Stimulated activated CD4-positive, alpha-beta T cell treated with anti-CD3 and anti-CD28 coated beads, Interleukin-12 subunit alpha, Interleukin-12 subunit beta, amount 100 ng/mL, for 4 hours (primary cell): Measurements from ENCODE around the gene ZNF471.

Source experiments
- DNase-seq: peaks from one replicate; pipeline ENCODE4 v3.0.0-alpha.2; 2020

ZNF471 gene

DNA sequence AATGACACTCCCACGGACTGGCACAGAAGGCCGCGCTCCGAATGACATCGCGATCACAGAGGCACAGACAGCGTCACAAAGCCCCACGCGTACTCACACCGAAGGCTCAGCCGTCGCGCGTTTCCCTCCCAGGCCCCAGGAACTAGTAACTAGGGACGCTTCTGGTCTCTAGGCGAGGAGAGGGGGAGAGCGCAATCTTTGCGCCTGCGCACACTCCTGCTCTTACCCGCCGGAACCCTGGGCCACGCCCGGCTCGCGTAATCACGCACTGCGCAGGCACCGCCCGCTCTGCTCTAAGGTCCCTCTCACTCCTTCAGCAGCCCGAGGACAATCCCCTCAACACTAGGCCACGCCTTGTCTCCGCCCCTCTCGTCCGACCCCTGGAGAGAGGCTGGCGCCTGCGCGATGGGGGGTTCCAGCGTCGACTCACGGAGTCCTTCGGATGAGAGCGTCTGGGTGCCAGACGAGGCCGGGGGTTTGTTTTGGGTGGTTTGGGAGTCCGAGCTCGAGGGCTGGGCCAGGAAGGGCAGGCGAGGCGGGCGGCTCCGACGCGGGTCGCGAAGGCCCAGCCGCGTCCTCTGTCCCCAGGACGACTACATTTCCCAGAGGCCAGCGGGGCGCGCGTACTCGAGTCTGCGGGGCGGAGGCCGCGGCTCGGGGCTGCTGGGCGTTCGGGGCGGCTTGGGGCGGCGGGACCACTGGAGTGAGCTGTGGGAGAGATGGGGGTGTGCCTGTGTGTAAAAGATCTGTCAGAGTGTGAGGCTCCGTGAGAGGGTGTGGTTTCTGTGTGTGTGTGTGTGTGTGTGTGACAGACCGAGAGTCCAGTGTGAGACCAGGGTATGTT lies at the start of gene ZNF471:
Gene ZNF471 (plus strand): TSS at position 410 of the 844 bp plus-strand sequence. CDS start 3,717 bp downstream, outside the sequence.
- peak; percentile 73 for DNase-seq

DNA sequence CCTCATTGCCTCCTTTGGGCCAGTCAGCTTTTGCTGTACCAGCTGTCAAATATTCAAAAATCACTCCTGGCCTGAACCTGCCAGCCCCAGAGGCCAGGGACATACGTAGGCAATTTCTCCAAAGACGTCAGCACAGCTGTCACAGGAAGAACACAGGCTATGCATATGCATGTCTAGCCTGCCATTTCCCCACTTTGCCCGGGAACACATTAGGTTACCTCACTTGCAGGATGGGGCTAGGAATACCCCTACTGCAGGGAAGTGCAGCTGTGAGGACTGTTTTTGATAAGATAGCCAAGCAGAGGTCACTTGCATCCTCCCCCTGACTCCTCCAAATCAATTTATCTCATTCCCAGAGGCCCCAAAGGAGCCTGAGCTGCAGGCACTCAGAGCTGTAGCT lies 33.3 kb upstream of the ZNF471 start:
- DNase-seq, result no peak

DNA sequence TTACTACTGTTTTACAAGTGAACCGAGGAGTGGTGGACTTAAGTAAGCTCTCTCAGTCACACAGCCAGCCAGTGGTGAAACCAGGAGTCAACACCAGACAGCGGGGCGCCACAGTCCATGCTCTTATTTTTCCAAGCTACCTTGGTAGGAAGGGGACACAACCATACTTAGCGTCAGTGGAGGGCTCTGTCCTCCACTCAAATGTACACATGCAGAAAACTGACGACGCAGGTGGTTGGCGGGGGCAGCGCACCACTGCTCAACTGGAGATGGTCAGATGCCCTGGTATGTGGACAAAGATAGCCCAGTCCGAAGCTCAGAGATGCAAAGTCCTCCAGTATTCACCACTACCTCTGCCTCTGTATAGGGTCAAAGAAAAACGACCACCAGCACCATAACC lies 31.6 kb upstream of the ZNF471 start:
- DNase-seq, result no peak

DNA sequence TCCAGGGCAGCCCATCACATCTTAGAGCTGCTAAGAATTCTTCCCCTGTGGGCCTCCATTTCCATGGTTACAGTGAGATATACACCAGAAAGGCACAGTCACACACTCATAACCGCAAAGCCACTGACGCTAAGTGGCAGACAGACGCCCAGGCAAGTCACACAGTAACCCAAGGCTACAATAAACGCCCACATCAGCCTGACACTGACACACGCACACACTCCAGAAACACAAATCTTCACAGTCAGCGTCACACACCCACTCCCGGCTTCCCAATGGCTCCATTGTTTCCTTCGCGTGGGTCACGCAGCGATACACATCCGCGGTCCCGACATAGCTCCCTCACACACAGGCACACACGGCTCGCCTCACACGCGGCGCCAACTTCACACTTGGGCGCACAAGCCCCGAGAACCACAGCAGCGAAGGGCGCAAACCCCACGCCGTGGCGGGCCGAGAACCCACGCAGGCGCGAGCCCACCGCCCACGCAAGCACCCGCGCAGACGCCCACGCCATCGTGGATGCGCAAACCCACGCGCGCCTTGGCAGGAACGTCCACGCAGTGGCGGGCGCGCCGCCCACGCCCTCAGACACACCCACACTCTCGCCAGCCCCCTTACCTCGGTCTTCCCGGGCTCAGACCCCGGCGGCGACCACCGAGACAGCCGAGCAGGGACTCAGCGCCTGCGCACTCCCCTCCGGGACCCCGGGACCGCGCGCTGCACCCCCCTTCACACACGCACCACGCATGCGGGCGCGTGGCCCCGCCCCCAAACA lies 30.8 kb upstream of the ZNF471 start, which contains the start of gene ZNF667:
Gene ZNF667 (minus strand): TSS at position 695 of the 778 bp plus-strand sequence. CDS start 14,975 bp downstream, outside the sequence.
- peak; percentile 4 for DNase-seq

DNA sequence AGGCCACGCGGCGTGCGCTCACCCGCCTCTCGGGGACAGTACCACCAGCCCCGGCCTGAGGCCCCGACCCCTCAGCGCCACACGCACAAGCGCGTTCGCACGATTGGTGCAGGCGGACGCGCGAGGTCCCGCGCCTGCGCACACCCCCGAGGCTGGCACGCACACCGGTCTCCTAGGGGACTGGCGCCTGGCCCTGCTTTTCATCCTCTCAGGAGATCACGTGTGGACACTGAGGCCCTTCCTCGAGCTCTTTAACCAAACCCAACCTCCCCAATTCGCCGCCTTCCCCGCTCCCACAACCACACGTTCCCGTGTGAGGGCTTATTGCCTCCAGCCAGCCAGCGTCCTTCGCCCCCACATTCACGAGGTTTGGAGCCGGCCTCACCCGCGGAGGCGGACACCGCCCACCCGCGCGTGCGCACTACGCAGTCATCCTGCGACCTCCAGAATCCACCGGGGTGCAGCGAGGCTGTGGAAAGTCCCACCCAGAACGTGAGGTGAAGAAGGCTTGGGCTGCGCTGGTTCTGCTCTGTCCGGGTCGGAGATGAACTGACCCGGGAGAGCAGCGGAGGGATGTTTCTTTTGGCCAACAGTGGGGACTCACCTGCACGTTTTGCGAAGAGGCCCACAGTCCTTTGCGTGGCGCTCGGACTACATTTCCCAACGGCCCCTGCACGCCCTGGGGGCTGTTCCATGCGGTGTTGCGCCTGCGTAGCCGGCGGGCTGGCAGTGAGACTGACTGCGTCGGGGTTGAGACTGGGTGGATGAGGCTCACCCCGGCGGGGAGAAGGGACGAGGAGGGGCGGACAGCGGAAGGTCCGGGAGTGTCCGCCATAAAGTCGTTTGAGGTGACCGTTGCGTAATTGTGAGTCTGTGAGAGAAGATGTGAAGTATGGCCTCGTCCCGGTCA lies 30.0 kb upstream of the ZNF471 start:
- DNase-seq, result peak; percentile 56

DNA sequence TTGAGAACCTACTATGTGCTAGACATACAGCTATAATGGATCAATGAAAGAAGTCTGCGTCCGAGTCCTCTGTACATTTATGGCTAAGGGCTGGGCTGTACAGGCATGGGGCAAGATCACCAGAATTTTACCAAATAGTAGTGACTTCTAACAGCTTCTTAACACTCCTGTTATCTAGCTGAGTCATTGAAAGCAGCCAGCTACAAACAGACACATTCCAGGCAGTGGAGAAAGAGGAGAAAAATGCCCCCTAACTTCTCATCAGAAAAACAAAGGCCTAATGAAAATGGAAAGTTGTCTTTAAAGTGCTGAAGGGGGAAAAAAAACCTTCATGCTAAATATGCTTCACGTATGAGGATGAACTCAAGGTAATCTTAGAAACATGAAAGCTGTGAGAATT lies 16.3 kb upstream of the ZNF471 start:
- no peak for DNase-seq

DNA sequence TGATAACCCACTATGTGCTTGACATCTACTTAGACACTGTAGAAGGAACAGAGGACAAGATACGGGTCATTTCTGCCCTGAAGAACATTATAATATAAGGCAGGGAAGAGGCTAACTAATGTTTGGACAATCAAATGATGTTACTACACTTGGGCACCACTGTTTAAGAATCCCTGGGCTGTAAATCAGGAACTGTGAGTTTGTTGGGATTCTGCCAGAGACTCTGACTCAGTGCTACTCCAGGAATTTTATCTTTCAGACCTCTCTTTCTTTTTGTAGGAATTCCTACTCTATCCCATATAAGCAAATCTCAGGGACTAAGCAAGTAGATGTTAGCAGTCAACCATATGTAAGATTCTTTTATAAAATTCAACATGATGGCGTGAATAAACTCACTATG lies 3.1 kb upstream of the ZNF471 start:
- DNase-seq, result no peak

DNA sequence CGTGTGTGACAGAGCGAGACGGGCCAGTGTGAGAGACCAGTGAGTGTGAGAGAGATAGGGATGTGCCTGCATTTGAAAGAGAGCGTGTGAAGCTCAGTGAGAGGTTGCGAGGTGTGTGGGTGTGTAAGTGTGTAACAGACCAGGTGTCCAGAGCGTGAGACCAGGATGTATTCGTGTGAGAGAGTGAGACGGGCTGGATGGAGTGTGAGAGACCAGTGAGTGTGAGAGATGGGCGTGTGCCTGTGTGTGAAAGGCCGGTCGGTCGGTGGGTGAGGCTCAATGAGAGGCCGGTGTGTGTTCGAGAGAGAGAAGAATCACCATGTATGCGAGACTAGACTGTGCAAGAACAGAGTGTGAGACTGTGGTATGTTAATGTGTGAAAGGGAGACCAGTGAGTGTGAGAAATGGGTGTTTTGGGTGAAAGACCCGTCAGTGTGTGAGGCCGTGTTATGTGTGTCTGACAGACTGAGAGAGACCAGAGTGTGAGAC lies 679 bp downstream of the ZNF471 start:
- DNase-seq, result no peak

DNA sequence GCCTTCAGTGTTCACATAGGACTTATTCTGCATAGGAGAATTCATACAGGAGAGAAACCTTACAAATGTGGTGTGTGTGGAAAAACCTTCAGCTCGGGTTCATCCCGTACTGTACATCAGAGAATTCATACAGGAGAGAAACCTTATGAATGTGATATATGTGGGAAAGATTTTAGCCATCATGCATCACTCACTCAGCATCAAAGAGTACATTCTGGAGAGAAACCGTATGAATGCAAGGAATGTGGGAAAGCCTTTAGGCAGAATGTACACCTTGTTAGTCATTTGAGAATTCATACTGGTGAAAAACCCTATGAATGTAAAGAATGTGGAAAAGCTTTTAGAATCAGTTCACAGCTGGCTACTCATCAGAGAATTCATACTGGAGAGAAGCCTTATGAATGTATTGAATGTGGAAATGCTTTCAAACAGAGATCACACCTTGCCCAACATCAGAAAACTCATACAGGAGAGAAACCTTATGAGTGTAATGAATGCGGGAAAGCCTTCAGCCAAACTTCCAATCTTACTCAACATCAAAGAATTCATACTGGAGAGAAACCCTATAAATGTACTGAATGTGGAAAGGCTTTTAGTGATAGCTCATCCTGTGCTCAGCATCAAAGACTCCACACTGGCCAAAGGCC lies 17.7 kb downstream of the ZNF471 start:
- DNase-seq, result no peak

DNA sequence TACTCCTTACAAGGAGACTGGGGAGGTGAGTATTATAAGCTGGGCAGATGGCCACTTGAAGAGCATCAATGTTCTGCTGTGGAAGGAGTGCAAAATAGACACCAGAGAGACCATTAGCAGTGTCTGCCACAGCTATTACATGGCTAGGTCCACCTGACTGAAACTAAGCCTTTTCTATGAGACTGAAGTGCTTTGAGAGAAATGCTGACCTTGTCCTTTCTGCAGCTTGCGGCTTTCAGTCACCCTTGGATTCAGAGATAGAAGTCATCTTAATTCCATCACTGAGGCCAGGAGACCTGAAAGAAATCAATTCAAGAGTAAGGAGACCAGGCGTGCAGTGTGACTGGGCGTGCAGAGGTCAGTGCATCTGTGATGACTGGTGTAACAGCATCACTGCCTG lies 29.8 kb downstream of the ZNF471 start:
- no peak for DNase-seq

DNA sequence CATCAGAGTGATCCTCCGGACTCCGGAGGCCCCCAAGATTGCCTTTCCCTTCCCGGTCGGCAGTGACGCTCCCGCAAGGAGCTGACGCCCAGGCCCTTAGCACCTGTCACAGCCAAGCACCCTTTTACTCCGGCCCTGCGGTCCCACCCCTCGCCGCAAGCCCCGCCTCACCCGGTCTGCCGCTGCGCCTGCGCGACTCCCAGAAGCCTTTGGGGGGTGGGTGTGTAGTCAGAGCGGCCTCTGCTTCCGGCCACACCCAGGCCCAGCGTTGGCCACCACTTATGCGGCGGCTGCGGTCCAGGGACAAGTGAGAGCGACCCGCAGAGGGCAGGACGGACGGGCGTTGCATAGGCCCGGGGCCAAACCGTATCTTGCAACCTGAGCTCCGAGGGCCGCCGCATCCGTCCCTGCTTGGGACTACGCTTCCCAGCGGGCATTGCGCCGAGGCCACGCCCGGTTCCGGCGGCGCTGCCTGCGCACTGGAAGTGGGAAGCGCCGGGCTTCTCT lies 30.7 kb downstream of the ZNF471 start:
- peak; percentile 85 for DNase-seq

DNA sequence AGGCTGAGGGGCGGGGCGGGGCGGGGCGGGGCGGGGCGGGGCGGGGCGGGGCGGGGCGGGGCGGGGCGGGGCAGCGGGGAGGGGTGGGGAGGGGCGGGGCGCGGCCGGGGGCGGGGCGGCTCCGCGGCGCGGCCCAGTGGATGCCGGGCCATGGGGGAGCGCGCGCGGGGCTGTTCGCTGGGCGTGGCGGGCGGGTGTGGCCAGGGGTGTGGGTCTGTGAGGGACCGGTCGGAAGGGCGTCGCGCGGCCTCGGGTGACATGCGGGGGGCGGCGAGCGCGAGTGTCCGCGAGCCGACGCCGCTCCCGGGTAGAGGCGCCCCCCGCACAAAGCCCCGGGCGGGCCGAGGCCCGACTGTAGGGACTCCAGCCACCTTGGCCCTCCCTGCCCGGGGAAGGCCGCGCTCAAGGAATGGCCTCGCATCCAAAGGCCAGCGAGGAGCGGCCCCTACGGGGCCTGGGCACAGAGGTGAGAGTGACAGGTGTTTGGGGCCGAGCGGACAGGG lies 31.2 kb downstream of the ZNF471 start, which contains the start of gene ZFP28:
Gene ZFP28 (plus strand): TSS at position 188 of the 503 bp plus-strand sequence. CDS start 71 bp downstream, at position 259.
- peak; percentile 71 for DNase-seq

DNA sequence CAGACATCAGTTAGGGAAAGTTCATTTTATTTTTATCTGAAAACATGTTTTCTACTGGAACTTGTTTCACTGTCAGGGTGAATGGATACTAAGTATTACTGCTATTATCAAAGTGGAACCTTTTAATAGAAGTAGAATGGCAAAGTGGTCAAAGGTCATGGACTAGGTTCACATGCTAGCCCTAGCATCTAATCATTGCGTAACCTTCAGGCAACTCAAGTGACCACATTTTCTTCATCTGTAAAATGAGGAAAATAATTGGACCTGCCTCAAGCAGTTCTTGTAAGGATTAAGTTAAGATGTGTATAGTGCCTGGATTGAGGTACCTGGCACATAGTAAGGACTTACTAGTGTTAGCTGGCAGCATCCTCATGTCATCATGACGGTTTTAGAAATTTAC lies 36.1 kb downstream of the ZNF471 start:
- DNase-seq, result no peak

DNA sequence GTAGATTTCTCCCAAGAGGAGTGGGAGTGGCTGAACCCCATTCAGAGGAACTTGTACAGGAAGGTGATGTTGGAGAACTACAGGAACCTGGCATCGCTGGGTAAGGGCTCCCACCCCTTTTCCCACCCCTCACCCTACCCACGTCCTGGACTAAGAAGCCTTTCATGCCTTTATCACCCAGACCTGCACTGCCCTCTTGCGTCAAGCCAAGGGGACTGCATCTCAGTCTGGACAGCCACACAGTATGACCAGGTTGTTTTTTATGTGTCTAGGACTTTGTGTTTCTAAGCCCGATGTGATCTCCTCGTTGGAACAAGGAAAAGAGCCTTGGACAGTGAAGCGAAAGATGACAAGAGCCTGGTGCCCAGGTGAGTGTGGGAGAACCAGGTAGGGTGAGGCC lies 39.9 kb downstream of the ZNF471 start:
- DNase-seq, result no peak

DNA sequence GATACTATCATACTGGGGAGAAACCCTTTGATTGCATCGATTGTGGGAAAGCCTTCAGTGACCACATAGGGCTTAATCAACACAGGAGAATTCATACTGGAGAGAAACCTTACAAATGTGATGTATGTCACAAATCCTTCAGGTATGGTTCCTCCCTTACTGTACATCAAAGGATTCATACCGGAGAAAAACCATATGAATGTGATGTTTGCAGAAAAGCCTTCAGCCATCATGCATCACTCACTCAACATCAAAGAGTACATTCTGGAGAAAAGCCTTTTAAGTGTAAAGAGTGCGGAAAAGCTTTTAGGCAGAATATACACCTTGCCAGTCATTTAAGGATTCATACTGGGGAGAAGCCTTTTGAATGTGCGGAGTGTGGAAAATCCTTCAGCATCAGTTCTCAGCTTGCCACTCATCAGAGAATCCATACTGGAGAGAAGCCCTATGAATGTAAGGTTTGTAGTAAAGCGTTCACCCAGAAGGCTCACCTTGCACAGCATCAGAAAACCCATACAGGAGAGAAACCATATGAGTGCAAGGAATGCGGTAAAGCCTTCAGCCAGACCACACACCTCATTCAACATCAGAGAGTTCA lies 46.7 kb downstream of the ZNF471 start:
- no peak for DNase-seq

DNA sequence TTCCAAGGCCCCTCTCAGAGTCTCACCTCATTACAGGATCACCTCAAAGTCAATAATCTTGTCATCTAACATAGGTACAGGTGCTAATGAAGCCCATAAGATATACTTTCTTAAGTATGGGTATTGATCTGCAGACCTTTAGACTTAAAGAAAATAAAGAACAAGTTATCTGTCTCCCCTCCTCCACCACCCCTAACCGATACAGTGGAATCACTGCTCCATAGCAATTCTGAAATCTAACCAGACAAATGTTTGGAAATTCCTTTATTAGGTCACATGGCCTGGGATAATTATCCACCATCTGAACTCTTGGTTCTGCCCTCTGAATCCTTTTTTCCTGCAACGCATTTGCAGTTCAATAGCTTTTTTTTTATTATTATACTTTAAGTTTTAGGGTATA lies 55.1 kb downstream of the ZNF471 start:
- no peak for DNase-seq

DNA sequence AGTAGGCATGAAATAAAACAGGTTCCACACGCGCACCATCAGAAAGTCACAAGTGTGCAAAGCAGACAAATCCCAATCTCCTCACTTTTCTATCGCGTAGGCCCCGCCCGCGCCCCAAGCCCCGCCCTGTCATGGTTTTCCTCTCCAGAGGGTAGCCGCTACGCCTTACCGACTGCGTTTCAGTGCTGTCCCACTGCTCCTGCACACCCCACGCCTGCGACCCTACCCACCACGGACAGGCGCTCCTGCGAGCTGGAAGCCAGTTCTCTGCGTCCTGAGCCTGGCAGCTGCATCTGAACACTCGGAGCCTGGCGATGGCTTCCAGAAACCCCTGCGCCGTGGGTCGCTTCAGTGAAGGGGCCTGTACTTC lies 59.2 kb downstream of the ZNF471 start:
- DNase-seq, result peak; percentile 43

DNA sequence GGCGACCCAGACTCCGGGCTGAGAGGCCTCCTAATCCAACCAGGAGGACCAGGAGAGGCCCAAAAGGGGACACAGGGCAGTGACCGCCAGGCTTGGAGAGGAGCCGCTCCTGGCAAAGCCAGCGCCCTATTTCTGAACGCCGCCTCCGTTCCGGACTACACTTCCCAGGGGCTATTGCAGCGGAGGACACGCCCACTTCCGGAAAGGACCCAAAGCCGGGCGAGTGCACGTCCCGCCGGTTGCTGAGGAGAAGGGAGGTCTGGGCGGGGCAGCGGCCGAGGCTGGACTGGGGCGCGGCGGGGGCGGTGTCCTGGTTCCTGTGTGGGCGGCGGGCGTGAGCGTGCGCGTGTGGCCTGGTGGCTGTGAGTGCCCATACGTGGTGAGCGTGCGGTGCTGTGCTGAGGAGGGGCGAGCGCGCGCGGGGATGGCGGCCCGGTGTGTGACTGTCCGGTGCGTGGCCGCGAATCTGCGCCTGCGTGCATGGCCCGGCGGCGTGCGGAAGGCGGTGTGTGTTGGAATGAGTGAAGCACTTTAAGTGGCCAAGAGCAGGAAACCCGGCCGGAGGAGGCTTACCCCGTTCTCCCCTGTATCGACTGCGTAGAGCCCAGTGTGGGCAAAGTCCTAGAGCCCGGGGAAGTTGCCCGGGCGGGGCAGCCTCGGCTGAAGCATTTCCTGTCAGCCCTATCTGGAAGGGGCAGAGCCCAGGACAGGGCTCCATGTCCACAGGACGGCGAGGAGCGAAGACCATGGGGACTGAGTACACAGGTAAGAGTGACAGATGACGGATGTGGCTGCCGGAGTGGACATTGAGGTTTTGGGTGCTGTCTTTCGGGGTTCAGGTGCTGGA lies 59.8 kb downstream of the ZNF471 start, which contains the start of gene ZNF470:
Gene ZNF470 (plus strand): TSS at position 195 of the 847 bp plus-strand sequence. CDS start 2,844 bp downstream, outside the sequence.
- peak; percentile 85 for DNase-seq

DNA sequence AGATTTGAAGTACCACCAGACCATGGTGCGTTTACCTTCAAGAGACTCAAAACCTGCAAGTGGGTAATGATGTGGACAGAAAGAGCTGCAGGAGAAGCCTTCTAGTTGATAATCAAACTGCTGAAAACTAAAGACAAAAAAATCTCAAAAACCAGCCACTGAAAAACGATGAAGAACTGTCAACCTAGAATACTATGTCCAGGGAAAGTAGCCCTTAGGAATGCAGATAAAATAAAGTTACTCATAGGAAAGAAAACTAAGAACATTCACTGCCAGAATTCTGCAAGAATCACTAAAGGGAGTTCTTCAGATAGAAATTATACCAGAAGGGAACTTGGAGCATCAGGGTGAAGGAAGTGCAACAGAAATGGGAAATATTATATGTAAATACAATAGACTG lies 64.9 kb downstream of the ZNF471 start:
- no peak for DNase-seq

DNA sequence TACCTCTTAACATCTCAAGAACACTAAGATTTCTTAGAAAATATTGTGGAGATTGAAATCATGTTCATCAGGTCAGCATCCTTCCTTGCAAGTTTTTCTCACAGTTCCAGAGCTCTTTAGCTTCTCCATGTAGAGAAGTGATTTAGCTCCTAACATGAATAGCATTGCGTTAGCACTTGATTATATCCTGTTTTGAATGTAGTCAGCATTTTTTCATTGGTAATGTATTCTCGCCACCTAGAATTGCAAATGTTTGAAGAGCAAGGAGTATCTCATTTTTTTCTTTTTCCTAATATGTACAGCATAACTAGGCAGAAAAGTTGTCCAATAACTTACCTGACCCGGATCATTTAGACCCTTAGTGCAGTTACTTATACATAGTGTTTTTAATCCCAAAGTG lies 66.3 kb downstream of the ZNF471 start:
- DNase-seq, result no peak
